Anterior cingulate cortex (tissue), 58 donors: Measurements from ENCODE around the gene FOXF1.
A peak's percentile ranks its signal among the peaks of the same experiment; 100 is the strongest.

Experiments
- DNase-seq, 58 donors: peaks; one replicate each; lab custom pipeline; 2025; lab: John Stamatoyannopoulos, UW

The FOXF1 gene

DNA sequence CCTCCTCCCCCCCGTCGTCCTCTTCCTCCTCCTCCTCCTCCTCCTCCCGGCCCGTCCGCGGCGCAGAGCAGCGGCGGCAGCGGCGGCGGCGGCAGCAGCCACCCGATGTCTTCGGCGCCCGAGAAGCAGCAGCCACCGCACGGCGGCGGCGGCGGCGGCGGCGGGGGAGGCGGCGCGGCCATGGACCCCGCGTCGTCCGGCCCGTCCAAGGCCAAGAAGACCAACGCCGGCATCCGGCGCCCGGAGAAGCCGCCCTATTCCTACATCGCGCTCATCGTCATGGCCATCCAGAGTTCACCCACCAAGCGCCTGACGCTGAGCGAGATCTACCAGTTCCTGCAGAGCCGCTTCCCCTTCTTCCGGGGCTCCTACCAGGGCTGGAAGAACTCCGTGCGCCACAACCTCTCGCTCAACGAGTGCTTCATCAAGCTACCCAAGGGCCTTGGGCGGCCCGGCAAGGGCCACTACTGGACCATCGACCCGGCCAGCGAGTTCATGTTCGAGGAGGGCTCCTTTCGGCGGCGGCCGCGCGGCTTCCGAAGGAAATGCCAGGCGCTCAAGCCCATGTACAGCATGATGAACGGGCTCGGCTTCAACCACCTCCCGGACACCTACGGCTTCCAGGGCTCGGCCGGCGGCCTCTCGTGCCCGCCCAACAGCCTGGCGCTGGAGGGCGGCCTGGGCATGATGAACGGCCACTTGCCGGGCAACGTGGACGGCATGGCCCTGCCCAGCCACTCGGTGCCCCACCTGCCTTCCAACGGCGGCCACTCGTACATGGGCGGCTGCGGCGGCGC is at the start of gene FOXF1:
TSS of gene FOXF1 (plus strand) at position 63 of the 797 bp plus-strand sequence. CDS start at position 106, 43 bp downstream.
- no peak for DNase-seq

DNA sequence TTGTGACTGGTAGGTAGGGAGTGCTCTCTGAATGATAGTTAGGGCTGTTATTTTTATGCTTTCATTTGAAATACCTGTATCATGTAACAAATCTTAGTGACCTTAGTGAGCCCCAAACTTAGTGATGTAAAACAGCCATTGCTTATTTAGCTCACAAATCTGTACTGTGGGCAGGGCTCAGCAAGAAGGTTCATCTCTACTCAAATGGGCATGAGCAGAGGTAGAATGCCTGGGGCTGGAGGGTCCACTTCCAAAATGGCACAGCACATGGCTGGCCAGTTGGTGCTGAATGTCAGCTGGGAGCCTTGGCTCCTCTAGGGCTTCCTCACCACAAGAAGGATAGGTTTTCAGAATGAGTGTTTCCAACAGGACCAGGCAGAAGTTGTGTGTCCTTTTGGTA is 49.3 kb upstream of the FOXF1 start:
- no peak for DNase-seq

DNA sequence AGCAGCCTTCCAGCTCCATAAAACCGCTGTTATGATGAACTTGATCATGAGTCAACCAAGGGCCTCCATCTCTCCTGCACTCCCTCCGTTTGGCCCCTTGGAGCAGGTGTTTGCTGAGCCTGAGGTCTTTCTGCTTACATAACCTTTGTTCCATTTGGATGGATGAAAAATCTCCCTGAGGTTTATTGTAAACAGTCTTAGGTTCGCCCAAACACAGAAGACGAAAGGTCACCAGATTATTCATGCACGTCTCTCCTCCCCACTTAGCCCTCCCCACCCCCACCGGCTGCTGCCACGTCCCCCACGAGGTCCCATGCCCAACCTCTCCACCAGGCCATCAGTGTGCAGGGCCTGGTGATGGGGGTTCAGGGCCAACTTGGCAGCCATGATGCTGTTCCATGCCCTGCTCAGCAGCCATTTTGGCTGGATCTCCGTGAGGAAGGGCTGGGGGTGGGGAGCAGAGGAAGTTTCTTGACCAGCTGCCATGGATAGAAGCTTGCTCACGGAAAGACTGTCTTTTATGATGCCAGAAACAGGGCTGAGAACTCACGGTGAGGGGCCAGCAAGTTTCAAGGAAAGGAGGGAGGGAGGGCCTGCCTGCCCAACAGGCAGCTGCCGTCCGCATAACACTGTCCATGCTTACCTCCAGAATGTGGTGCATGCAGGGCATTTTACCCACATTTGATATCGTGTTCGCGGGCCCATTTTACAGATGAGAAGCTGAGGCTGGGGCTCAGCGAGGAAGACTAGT is 47.8 kb upstream of the FOXF1 start:
- DNase-seq, result no peak

DNA sequence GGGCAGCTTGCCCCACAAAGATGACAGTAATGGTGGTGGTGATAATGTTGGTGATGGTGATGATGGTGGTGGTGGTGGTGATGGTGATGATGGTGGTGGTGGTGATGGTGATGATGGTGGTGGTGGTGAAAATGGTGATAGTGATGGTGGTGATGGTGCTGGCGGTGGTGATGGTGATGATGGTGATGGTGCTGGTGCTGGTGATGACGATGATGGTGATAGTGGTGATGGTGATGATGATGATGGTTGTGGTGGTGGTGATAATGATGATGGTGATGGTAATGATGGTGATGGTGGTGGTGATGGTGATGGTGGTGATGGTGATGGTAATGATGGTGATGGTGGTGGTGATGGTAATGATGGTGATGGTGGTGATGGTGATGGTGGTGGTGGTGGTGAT is 46.3 kb upstream of the FOXF1 start:
- no peak for DNase-seq

DNA sequence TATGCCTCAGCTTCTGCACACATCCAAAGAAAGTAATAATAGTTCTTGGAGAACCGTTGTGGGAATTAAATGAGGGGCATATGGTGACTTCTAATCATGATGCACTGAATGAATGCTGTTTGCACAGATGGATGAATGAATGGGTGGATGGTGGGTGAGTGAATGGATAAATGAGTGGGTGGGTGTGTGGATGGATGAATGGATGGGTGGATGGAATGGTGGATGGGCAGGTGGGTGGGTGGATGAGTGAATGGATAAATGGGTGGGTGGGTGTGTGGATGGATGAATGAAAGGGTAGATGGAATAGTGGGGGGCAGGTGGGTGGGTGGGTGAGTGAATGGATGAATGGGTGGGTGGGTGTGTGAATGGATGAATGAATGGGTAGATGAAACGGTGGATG is 44.9 kb upstream of the FOXF1 start:
- DNase-seq, result no peak

DNA sequence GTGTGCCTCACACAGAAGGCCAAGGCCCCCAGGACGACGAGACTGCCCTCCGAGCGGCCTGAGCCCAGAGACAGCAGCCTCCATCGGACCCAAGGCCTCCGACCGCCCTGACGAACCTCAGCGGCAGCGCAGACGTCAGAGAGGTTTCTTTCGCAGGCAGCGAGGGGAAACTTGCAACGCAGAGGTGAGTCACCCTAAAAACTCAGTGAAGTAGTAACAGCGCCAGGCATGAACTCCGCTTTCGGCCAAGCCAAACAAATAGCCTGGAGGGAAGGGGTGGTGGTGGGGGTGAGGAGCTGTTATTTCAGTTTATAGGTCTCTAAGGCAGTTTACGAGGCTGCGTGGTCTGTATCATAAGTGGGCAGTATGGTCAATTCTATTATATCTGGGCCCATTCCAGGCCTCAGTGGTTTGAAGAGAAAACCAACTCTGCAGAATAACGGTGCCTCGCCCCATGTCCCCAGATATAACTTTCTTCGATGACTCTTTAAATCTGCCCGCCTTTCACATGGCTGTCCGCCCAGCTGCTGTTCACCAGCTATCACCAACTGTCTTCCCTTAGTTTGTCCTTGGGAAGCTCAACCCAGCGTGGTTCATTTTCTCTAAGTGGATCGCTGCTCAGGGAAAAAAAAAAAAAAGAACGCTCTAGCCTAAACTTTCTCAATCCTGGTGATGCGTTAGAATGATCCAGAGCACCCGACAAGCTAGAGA is 43.5 kb upstream of the FOXF1 start:
- no peak for DNase-seq

DNA sequence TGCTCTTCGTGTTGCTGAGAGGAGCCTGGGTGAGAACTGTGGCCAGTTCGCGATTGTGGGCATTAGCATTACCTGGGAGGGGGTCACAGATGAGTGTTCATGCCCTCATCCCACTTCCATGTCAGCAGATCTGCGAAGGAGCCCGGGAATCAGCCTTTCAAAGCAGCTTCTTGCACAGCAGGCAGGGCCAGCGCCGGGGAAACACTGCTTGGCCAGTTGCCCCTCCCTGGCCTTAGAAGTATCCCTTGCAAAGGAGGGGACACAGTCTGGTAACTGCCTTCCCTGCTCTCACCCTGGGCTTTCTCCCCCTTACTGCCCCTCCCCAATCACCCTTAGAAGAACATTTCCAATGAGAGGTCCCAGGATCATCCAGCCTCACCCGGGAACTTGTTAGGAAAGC is 42.8 kb upstream of the FOXF1 start:
- no peak for DNase-seq

DNA sequence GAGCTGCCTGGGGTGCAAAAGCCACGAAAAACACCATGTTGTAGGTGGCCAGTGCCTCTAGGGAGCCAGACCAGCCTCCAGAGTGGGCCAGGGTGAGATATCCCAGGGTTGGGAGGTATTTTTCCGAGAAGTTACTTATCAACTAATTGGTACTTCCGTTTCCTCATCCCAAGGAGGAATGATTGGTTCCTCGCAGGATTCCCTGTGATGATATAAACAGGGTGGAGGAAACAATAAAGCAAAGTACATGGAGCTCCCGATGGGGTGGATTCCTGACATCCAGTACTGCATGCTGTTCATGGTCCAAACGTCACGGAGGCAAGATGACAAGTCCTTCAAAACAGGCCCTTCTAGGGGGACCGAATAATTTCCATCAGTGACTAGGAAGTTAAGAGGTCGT is 39.4 kb upstream of the FOXF1 start:
- DNase-seq, result no peak

DNA sequence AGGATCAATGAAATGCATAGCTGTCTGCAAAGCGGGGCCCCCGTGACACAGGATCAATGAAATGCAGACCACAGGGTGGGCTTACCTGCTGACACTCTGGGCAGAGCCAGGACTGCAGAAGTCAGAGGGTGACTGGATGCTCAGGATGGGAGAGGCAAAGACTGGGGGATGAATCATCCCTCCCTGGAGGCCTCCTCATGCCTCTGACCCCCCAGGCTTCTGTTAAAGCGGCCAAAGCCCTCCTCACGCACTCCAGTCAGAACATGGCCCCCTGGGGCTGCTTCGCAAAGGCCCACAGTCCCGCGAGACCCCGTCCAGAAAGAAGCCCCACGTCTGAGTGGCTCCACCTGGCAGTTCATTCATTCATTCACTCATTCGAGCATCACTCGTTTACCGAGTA is 38.4 kb upstream of the FOXF1 start:
- no peak for DNase-seq

DNA sequence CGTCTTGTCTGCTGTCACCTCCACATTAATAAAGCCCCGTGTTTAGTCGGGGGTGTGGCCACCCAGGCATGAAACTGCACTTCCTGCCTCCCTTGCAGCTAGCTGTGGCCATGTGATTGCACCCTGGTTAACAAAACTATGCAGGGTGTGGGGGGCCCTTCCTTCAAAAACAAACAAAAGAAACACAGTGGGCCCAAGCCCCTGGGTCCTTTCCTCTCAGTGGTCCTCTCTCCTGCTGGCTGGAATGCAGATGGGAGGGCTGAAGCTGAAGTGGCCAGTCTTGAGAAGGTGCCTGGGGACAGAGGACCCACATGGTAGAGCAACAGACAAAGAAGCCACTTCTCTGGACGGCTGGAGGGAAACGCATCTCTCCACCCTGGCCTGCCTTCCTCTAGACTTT is 38.0 kb upstream of the FOXF1 start:
- DNase-seq, result no peak

DNA sequence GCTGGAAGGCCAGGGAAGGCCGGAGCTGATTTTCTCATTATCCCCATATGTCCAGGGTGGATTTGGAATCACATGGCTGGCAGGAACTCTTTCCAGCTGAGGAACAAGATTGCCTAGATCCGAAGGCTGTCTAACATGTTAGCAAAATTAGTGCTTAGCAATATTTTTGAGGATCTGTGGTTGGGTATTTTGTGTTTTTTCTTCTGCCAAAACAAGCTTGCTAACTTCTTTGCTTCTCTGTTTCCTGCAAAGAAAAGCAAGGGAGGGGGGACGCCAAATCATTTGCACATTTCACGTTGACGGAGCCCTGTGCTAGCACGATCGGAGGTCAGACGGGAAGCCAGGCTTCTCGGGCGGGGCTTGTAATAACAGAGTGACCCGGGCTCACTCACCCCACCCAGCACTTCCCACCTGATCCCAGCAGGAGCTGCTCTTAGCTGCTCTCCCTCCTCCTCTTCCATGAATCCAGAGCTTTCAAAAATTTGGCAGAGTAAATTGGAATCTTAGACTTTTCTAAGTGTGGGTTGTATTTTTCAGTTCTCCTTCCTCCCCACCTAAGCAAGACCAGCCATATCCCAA is 33.3 kb upstream of the FOXF1 start:
- no peak for DNase-seq

DNA sequence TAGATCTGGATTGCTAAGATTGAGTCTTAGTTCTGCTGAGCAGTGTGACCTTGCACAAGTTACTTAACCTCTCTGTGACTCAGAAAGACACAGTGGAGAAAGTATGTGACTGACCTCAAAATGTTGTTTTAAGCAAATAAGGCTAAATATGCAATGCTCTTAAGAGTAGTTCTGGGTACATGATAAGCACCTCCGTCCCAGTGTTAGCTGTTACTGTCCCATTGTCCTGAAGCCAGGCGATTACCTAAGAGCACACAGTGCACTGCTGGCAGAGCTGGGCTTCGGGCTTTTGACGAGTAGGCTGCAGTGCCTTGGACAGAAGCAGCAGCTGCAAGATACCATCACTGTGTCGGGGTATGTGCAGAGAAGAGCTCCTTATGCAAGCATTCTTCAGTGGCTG is 32.7 kb upstream of the FOXF1 start:
- DNase-seq, result no peak

DNA sequence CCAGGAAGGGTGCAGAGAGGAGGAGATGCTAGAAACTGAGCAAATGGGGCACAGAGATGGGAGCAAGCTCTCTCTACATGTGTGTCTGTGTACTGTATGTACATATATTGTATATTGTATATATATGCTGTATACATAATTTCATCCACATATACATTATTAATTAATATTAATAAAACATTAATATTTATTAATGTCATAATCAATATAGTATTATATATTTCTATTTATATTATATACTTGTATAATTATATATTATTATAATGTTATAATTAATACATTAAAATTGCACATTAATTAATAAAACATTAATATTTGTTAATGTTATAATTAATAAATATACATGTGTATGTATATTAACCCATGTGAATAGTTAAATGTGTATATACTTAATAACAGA is 31.5 kb upstream of the FOXF1 start:
- no peak for DNase-seq

DNA sequence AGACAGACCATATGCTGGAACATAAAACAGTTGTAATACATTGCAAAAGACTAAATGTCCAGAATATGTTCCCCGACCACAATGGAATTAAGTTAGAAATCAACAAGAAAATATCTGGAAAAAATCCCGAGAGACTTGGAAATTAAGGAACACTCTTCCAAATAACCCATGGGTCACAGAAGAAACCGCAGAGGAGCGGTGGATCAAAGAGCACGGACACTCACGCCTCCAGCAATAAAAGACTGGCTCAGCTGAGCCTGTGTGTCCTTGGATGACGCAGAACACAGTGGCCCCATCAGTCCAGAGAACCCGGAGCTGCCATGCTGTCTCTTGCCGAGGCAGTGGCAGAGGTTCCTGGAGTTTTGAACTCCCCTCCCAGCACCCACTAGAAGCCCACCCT is 30.9 kb upstream of the FOXF1 start:
- DNase-seq, result no peak

DNA sequence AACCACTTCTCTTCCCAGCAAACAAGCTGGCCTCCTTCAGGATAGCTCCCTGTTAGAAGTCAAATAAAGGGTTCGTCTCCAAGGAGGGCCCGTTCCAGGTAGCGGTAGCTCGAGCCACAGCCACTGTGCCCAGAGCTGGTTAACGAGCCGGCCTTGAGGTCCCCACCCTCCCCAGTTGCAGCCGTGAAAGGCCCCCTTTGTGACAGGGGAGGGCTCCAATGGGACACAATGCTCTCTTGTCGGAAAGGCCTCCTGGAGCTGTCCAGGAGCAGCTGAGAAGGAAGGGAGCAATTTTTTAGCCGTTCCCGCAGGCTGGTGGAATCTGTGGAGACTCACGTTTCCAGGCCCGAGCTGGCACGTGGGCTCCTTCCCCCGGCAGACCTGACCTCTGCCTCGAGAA is 29.9 kb upstream of the FOXF1 start:
- peak in 30 of 58 donors; percentile 2 to 64 (median 22) for DNase-seq

DNA sequence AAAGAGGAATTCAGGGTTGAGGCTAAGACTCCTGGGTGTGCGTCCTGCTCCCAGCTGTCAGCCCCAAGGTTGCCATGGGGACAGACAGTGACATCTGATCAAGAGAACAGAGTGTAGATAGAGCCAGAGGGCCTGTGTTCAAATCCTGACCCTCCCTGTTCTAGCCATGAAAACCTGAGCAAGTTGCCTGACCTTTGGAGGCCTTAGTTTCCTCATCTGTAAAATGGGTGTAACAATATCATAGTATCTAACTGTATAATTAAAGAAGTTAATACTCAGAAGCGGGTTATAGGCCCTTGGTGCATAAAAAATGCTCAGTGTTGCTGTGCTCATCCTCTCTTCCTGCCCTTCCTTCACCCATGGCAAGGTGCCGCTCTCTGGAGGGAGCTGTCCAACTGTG is 28.7 kb upstream of the FOXF1 start:
- DNase-seq, result no peak

DNA sequence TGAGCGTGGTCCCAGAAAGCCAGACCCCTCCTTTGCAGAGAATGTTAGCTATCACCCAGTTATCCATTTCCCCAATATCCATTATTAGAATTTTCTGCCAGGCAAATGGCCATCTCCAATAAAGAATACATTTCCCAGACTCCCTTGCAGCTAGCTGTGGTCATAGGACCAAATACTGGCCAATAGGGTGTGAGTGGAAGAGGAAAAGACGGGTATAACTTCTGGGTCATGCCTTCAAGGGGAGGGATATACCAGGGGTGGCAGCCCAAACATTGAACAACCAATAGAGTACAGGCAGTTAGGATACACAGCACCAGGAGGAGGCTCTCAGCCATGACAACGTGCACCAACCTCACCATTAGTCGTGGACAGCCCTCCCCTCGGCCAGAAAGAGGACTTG is 26.1 kb upstream of the FOXF1 start:
- no peak for DNase-seq

DNA sequence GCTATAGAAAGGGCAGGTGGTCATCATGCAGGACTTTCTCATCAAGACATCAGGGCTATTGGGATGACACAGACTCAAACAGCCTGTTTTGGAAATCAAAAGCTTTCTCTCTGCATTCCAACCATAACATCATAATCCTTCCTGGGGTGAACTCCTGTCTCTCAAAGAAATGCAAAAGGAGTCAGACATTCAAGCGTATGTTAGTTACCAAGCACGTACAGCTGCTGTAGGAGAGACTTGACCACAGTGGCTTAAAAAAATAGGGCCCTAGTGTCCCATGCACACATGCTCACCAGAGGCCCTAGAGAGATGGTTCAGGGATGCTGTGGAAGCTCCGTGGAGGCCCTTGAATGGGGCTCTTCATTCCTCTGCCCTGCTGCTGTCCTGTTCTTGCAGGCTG is 24.6 kb upstream of the FOXF1 start:
- no peak for DNase-seq

DNA sequence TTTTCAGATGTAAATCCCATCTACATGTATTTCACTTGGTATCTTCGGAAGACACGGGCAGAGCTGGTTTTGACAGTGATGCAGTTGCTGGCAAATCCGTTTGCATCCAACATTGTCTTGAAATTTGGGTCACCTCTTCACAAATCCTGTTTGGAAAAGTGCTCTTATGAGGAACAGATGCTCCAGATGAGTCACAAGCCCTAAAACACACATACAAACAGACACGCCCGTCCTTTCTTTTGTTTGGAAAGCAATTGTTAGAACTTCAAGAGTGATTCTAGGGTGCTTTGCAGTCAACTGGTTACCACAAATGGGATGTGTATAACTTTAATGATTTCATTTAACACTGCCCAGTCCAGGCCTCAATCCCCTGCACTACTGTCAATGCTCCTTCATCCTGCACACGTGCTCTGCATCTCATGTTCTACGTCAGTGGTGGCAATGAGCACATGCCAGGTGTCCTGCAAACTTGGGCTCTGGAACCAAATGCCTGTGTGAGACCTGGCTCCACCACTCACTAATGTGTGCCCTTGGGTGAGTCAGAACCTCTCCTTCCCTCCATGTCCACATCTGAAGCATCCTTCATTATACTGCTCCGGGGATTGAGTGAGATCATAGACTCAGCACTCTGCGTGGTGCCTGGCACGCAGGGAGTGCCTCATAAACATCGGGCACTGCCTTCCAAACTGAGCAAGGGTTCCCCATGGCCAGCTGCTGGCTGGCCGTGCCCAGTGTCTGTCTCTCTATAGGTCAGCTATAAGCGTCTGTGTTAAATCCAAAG is 19.3 kb upstream of the FOXF1 start:
- DNase-seq, result peak in 7 of 58 donors; percentile 19 to 69 (median 45)

DNA sequence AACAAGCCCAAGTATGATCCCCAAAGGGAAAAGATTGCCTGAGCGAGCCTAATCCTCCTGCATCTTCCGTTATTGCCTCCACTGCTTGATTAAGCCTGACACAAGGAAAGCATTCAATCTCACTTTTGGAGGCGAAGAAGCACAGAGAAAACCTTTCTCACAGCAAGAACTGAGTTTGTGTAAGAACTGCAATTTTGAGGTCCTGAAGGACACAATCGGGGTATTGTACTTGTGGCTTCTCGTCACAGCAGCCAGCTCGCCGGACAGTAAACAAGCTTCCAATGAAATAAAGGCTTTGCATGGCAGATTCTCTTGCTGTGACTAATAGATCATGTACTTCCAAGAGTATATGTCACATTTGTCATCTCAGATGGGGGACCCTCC is 18.7 kb upstream of the FOXF1 start:
- peak in 17 of 58 donors; percentile 1 to 69 (median 34) for DNase-seq
